MM.1S (cell line): ENCODE data around the gene SPRED3.

ENCODE experiments used
- DNase-seq: peaks from one replicate; pipeline ENCODE4 v3.0.0-alpha.2; 2015
- H2AFZ ChIP-seq: fragments of 300-600 bp; sonication (generic); 2 replicates; pipeline ENCODE4 v1.6.0; 2016; ENCODE audit warnings: antibody characterized with exemption, low read length
- H3F3A ChIP-seq: fragments of 300-600 bp; sonication (generic); 2 replicates; pipeline ENCODE4 v1.6.1; 2016; ENCODE audit warnings: mild to moderate bottlenecking, antibody characterized with exemption, low read length, moderate library complexity, mixed read lengths; ENCODE audit not compliant: insufficient read depth
- H3K27ac ChIP-seq: fragments of 300-600 bp; sonication (generic); 2 replicates; pipeline ENCODE4 v1.5.1; 2016; ENCODE audit warnings: mild to moderate bottlenecking, low read length
- H3K27me3 ChIP-seq: fragments of 300-600 bp; sonication (generic); replicated peaks from 2 replicates; pipeline ENCODE4 v1.6.0; 2016; ENCODE audit warnings: low read length; ENCODE audit not compliant: insufficient read depth
- H3K36me3 ChIP-seq: fragments of 300-600 bp; sonication (generic); replicated peaks from 2 replicates; pipeline ENCODE4 v1.6.1; 2016; ENCODE audit warnings: mild to moderate bottlenecking, low read length, mixed read lengths; ENCODE audit not compliant: insufficient read depth
- H3K4me1 ChIP-seq: fragments of 300-600 bp; sonication (generic); 2 replicates; pipeline ENCODE4 v1.6.1; 2016; ENCODE audit warnings: low read length, mixed read lengths
- H3K4me2 ChIP-seq: fragments of 300-600 bp; sonication (generic); 2 replicates; pipeline ENCODE4 v1.6.0; 2016; ENCODE audit warnings: low read depth, low read length
- H3K4me3 ChIP-seq: fragments of 300-600 bp; sonication (generic); 2 replicates; pipeline ENCODE4 v1.5.1; 2016; ENCODE audit warnings: low read length, mixed read lengths
- H3K79me2 ChIP-seq: fragments of 300-600 bp; sonication (generic); 2 replicates; pipeline ENCODE4 v1.6.1; 2016; ENCODE audit warnings: mixed run types, low read length, mixed read lengths
- H3K9ac ChIP-seq: fragments of 300-600 bp; sonication (generic); 2 replicates; pipeline ENCODE4 v1.6.1; 2016; ENCODE audit warnings: low read length, mixed read lengths
- H3K9me2 ChIP-seq: fragments of 300-600 bp; sonication (generic); replicated peaks from 2 replicates; pipeline ENCODE4 v1.6.1; 2016; ENCODE audit warnings: mild to moderate bottlenecking, low read length, mixed read lengths; ENCODE audit not compliant: insufficient read depth
- H3K9me3 ChIP-seq: fragments of 300-600 bp; sonication (generic); replicated peaks from 2 replicates; pipeline ENCODE4 v1.6.1; 2016; ENCODE audit warnings: mild to moderate bottlenecking, low read length, mixed read lengths; ENCODE audit not compliant: insufficient read depth
- H4K20me1 ChIP-seq: fragments of 300-600 bp; sonication (generic); 2 replicates; pipeline ENCODE4 v1.6.1; 2016; ENCODE audit warnings: mild to moderate bottlenecking, low read length, moderate library complexity, mixed read lengths; ENCODE audit not compliant: insufficient read depth
- EZH2 ChIP-seq: fragments of 300-600 bp; sonication (generic); optimal IDR thresholded peaks from 2 replicates; pipeline ENCODE3; 2017; ENCODE audit warnings: low read depth, mild to moderate bottlenecking, antibody characterized with exemption, low read length, mixed read lengths
- EZH2phosphoT487 ChIP-seq: fragments of 300-600 bp; sonication (generic); IDR thresholded peaks from 2 replicates; pipeline ENCODE4 v1.6.1; 2018; ENCODE audit warnings: antibody characterized with exemption, low read length
- TF ChIP-seq, protein P1 (sequence below): fragments of 300-600 bp; sonication (generic); IDR thresholded peaks from 2 replicates; pipeline ENCODE4 v1.5.1; 2016; ENCODE audit warnings: antibody characterized with exemption, low read length, mixed read lengths

Gene SPRED3

DNA sequence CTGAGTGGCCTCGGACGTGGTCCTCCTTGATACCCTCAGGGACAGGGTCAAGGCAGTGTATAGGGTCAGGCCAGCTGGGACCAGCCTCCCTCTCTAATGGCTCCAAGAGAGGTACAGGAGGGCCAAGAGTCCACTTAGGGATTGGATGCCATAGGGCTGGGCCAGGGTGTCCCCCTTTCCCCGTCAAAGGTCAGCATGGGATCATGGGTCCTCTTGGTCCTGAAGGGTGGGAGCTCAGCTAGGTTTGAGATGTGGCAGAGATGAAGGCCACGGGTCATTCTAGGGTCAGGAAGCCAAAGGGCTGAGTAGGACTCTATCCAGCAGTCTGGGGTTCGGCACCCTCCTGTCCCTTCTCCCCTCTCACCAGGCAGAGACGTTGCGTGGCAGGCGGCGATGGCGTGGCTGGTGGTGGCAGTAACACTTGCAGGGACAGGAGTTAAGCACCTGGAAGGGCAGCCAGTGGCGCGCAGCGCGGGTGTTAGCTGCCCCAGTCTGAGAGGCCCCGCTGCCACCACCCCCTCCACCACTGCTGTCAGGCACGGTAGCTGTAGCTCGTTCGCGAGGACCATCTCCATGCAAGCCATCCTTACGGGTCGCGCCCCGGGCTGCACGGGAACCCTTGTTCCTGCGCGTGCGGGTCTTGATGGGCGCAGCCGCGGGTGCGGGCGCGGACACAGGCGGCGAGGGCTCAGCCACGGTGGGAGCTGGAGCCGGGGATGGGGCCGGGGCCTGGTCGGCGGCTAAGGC is 3.3 kb upstream of the SPRED3 start:
- peaks cover 4% of the 10 kb centered on the region; the same call in 1 of the 2 replicates for H3K36me3 ChIP-seq
- H3K9me3 ChIP-seq: no peaks in the 10 kb centered on the region
- H3K4me3 ChIP-seq: no peak overlapping the region
- TF ChIP-seq EZH2: no peak
- TF ChIP-seq EZH2phosphoT487: no peak
- TF ChIP-seq, protein P1, sequence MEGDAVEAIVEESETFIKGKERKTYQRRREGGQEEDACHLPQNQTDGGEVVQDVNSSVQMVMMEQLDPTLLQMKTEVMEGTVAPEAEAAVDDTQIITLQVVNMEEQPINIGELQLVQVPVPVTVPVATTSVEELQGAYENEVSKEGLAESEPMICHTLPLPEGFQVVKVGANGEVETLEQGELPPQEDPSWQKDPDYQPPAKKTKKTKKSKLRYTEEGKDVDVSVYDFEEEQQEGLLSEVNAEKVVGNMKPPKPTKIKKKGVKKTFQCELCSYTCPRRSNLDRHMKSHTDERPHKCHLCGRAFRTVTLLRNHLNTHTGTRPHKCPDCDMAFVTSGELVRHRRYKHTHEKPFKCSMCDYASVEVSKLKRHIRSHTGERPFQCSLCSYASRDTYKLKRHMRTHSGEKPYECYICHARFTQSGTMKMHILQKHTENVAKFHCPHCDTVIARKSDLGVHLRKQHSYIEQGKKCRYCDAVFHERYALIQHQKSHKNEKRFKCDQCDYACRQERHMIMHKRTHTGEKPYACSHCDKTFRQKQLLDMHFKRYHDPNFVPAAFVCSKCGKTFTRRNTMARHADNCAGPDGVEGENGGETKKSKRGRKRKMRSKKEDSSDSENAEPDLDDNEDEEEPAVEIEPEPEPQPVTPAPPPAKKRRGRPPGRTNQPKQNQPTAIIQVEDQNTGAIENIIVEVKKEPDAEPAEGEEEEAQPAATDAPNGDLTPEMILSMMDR: no peak
- H3K27ac ChIP-seq: no peak overlapping the region
- H4K20me1 ChIP-seq: no peaks in the 10 kb centered on the region
- 0 out of 2 replicates have a peak, but pooled peaks cover 2% of the 10 kb centered on the region for H3K4me1 ChIP-seq
- DNase-seq: no peak
- no peaks in the 10 kb centered on the region; the same call in 1 of the 2 replicates for H3F3A ChIP-seq
- peaks cover 17% of the 10 kb centered on the region for H3K27me3 ChIP-seq
- H2AFZ ChIP-seq: no peak overlapping the region
- H3K79me2 ChIP-seq: no peaks in the 10 kb centered on the region; the same call in 1 of the 2 replicates
- H3K9me2 ChIP-seq: no peaks in the 10 kb centered on the region
- H3K4me2 ChIP-seq: no peak overlapping the region
- no peak overlapping the region for H3K9ac ChIP-seq

DNA sequence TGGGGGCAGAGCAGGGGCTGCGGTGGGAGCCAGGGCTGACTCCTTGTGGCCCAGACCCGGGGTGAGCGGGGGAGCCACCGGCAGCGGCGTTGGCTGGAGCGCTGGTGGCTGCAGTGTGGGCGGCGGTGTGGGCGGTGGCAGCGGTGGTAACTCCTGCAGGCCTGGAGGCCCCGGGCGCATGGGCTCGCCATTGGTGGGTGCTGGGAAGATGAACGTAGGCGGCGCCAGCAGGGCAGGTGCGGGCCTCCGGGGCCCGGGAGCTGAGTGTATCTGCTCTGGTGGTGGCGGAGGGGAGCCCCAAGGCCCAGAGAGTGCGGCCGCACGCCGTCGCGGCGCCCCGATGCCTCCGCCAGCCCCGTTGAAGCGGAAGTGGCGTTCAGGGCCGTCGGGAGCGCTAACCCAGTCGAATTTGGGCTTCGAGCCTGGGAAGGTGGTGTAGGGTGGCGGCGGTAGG is 2.7 kb upstream of the SPRED3 start:
- Histone ChIP-seq H3K79me2 (no peaks in the 10 kb centered on the region), H3K4me1 (0 out of 2 replicates have a peak, but pooled peaks cover 2% of the 10 kb centered on the region), H3K9me2 (no peaks in the 10 kb centered on the region), H3K4me2 (no peak overlapping the region), H3K4me3 (no peak overlapping the region), H2AFZ (no peak overlapping the region), H3F3A (no peaks in the 10 kb centered on the region; the same call in 1 of the 2 replicates), H3K27me3 (peaks cover 22% of the 10 kb centered on the region), H3K27ac (no peak overlapping the region), H3K36me3 (peaks cover 4% of the 10 kb centered on the region; the same call in 1 of the 2 replicates), H3K9me3 (no peaks in the 10 kb centered on the region), H4K20me1 (no peaks in the 10 kb centered on the region), H3K9ac (no peak overlapping the region)
- DNase-seq: no peak
- TF ChIP-seq EZH2 (no peak), EZH2phosphoT487 (no peak)
- TF ChIP-seq, protein P1: no peak

DNA sequence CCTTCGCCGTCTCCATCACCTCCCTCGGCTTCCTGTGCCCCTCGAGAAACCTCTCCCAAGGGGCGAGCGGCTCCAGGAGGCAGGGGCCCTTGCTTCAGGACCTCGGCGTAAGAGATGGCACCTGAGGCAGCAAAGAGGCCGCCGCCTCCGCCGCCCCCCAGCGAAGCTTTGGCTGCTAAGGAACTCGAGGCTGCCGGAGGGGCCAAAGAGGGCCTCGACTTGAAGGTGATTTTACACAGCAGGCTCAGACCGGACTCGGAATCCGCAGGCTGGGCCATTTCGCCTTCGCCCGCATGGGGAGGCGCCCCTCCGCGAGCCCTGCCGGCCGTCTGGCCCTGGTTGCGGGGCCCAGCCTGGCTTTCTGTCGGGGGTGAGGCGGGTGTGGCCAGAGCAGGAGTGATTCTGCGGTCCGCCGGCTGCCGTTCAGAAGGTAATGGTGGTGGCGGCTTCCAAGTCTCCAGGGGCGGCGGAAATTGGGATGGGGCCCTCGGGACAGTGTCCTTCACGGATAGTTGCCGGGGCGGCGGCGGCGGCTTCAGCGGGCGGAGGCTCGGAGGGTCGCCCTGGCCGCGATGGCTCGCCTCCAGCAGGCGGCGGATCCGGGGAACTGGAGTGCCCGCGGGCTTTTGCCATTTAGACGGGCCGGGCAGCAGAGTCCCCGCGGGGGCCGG is 2.1 kb upstream of the SPRED3 start:
- Histone ChIP-seq H3K27me3 (peaks cover 28% of the 10 kb centered on the region), H4K20me1 (no peaks in the 10 kb centered on the region), H2AFZ (no peak overlapping the region), H3F3A (no peaks in the 10 kb centered on the region; the same call in 1 of the 2 replicates), H3K9me3 (no peaks in the 10 kb centered on the region), H3K9me2 (no peaks in the 10 kb centered on the region), H3K9ac (no peak overlapping the region), H3K36me3 (peaks cover 4% of the 10 kb centered on the region; the same call in 1 of the 2 replicates), H3K4me1 (0 out of 2 replicates have a peak, but pooled peaks cover 2% of the 10 kb centered on the region), H3K79me2 (no peaks in the 10 kb centered on the region), H3K27ac (no peak overlapping the region), H3K4me3 (no peak overlapping the region), H3K4me2 (peak overlapping the region; percentile 87)
- TF ChIP-seq EZH2phosphoT487: no peak
- TF ChIP-seq, protein P1: no peak
- TF ChIP-seq EZH2: no peak
- no peak for DNase-seq
